ENCODE measurements around the gene TACR3.

The TACR3 gene

DNA sequence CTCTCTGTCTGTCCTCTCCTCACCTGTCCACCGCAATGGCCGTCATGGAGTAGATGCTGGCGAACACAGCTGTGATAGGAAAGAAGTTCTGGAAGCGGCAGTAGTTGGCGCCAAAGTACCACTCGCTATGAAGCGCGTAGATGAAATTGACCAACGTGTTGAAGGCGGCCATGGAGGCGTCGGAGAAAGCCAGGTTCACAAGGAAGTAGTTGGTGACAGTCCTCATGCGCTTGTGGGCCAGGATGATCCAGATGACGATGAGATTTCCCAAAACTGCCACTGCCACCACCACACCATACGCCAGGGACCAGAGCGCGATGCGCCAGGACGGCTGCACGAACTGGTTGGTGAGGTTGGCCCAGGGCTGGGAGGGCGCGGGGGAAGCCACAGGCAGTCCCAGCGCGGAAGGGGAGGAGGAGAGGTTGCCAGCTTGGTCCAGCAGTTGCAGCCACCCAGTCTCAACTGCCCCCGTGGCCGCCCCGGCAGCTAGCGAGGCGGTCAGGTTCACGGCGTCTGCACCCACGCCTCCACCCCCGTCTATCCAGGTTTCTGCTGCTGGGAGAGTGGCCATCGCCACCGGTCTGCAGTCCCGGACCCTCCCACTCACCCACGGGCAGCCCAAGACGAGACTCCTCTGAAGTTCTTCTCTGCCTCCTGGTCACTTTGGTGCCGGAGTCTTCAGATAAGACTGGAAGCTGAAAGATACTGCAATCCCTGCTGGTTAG is 518 bp downstream of the TACR3 start:
- no peak for TF ChIP-seq YY1 (IDR thresholded peaks at IDR 0.05; ENCODE audit: low read depth)
- TF ChIP-seq EP300 (IDR thresholded peaks at IDR 0.05; ENCODE audit: borderline replicate concordance) = no peak
- TF ChIP-seq CEBPB (IDR thresholded peaks at IDR 0.05) = no peak
- TF ChIP-seq ZBTB7A (IDR thresholded peaks at IDR 0.05; ENCODE audit: low read depth) = no peak
- no peak for TF ChIP-seq RAD21 (IDR thresholded peaks at IDR 0.05; ENCODE audit: low read depth)

DNA sequence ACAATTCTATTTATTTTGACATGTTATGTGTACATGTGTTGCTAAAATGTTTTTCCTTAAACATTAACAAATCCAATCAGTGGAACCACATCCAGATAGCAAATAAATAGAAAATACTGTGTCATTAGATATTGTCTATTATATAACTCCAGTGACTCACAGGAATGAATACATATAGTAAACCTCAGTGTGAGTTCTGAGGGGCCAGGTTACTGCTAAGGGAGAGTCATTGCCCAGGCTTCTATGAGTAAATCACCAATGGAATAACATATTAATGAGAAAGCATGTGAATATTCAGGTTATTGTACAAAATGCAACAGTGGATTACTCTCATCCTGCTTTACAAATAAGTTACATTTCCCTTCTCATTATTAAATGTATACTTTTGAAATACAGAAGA is 27.2 kb downstream of the TACR3 start:
- TF ChIP-seq, protein P1, sequence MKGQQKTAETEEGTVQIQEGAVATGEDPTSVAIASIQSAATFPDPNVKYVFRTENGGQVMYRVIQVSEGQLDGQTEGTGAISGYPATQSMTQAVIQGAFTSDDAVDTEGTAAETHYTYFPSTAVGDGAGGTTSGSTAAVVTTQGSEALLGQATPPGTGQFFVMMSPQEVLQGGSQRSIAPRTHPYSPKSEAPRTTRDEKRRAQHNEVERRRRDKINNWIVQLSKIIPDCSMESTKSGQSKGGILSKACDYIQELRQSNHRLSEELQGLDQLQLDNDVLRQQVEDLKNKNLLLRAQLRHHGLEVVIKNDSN (IDR thresholded peaks at IDR 0.05) = no peak
- TF ChIP-seq, protein P2, sequence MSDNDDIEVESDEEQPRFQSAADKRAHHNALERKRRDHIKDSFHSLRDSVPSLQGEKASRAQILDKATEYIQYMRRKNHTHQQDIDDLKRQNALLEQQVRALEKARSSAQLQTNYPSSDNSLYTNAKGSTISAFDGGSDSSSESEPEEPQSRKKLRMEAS (IDR thresholded peaks at IDR 0.05) = no peak
- TF ChIP-seq CREB1 (IDR thresholded peaks at IDR 0.05; ENCODE audit: low read depth) = no peak
- TF ChIP-seq TAF1 (IDR thresholded peaks at IDR 0.05; ENCODE audit: low read depth) = no peak
- no peak for TF ChIP-seq RAD21 (IDR thresholded peaks at IDR 0.05; ENCODE audit: low read depth)
- no peak for TF ChIP-seq EGR1 (IDR thresholded peaks at IDR 0.05)
- TF ChIP-seq CEBPB (IDR thresholded peaks at IDR 0.05) = no peak
- TF ChIP-seq EP300 (IDR thresholded peaks at IDR 0.05; ENCODE audit: borderline replicate concordance) = no peak
- TF ChIP-seq NFIC (IDR thresholded peaks at IDR 0.05) = no peak
- TF ChIP-seq TEAD4 (IDR thresholded peaks at IDR 0.05) = no peak
- TF ChIP-seq ZBTB7A (IDR thresholded peaks at IDR 0.05; ENCODE audit: low read depth) = no peak
- TF ChIP-seq, protein P3, sequence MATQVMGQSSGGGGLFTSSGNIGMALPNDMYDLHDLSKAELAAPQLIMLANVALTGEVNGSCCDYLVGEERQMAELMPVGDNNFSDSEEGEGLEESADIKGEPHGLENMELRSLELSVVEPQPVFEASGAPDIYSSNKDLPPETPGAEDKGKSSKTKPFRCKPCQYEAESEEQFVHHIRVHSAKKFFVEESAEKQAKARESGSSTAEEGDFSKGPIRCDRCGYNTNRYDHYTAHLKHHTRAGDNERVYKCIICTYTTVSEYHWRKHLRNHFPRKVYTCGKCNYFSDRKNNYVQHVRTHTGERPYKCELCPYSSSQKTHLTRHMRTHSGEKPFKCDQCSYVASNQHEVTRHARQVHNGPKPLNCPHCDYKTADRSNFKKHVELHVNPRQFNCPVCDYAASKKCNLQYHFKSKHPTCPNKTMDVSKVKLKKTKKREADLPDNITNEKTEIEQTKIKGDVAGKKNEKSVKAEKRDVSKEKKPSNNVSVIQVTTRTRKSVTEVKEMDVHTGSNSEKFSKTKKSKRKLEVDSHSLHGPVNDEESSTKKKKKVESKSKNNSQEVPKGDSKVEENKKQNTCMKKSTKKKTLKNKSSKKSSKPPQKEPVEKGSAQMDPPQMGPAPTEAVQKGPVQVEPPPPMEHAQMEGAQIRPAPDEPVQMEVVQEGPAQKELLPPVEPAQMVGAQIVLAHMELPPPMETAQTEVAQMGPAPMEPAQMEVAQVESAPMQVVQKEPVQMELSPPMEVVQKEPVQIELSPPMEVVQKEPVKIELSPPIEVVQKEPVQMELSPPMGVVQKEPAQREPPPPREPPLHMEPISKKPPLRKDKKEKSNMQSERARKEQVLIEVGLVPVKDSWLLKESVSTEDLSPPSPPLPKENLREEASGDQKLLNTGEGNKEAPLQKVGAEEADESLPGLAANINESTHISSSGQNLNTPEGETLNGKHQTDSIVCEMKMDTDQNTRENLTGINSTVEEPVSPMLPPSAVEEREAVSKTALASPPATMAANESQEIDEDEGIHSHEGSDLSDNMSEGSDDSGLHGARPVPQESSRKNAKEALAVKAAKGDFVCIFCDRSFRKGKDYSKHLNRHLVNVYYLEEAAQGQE (IDR thresholded peaks at IDR 0.05; ENCODE audit: low read depth) = no peak
- no peak for TF ChIP-seq YY1 (IDR thresholded peaks at IDR 0.05; ENCODE audit: low read depth)
- no peak for TF ChIP-seq TCF12 (IDR thresholded peaks at IDR 0.05; ENCODE audit: low read depth)

DNA sequence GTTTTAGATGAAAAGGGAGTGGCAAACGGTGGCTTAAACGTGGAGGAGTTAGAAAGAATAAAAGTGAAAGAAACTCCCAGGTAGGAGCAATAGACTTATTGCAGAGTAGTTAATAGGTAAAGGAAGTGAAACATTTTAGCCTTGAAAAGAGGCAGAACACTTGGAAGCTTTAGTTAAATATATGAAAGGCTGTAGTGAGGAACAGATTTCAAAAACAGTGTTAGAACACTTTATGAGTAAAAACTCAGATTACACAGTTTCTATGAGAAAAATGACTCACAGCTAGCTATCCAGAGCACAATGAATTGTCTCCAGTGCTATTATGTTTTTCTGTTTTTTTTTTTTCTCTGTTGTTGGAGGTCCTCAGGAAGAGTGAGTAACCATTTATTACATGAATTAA is 45.8 kb downstream of the TACR3 start:
- TF ChIP-seq EP300 (IDR thresholded peaks at IDR 0.05; ENCODE audit: borderline replicate concordance) (no peak), TAF1 (IDR thresholded peaks at IDR 0.05; ENCODE audit: low read depth) (no peak), EGR1 (IDR thresholded peaks at IDR 0.05) (no peak), FOXM1 (IDR thresholded peaks at IDR 0.05; ENCODE audit: borderline replicate concordance, low read depth) (no peak), CEBPB (IDR thresholded peaks at IDR 0.05) (no peak), TCF12 (IDR thresholded peaks at IDR 0.05; ENCODE audit: low read depth) (no peak), TEAD4 (IDR thresholded peaks at IDR 0.05) (no peak), YY1 (IDR thresholded peaks at IDR 0.05; ENCODE audit: low read depth) (no peak), RAD21 (IDR thresholded peaks at IDR 0.05; ENCODE audit: low read depth) (no peak), NFIC (IDR thresholded peaks at IDR 0.05) (no peak), CREB1 (IDR thresholded peaks at IDR 0.05; ENCODE audit: low read depth) (no peak), ZBTB7A (IDR thresholded peaks at IDR 0.05; ENCODE audit: low read depth) (no peak)
- TF ChIP-seq, protein P3 (IDR thresholded peaks at IDR 0.05; ENCODE audit: low read depth) = no peak
- TF ChIP-seq, protein P1 (IDR thresholded peaks at IDR 0.05) = no peak
- TF ChIP-seq, protein P2 (IDR thresholded peaks at IDR 0.05) = no peak

DNA sequence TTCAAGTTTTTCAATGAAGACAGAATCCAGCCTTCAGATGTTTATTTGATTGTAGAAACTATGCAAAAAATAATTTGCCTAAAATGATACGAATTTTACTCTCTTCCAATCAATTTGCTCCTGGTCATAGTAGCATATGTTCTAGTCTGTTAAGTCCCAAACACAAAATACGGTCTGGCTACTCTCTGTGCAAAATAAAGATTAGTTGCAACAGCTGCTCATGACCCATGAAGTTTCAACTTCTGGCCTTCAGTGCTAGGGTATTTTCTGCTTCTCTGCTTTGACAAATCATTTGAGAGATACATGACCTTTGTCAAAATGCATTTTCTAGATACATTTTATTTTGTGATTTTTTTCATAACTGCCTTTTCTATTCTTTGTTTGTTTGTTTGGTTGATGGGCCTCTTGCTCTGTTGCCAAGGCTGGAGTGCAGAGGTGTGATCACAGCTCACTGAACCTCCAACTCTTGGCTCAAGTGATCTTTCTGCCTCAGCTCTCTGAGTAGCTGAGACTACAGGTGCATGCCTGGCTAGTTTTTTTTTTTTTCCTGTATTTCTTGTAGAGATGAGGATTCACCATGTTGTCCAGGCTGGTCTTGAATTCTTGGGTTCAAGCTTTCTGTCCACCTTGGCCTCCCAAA is 55.2 kb downstream of the TACR3 start:
- no peak for TF ChIP-seq TEAD4 (IDR thresholded peaks at IDR 0.05)
- no peak for TF ChIP-seq FOXM1 (IDR thresholded peaks at IDR 0.05; ENCODE audit: borderline replicate concordance, low read depth)
- TF ChIP-seq, protein P3 (IDR thresholded peaks at IDR 0.05; ENCODE audit: low read depth) = no peak
- TF ChIP-seq, protein P1 (IDR thresholded peaks at IDR 0.05) = no peak
- no peak for TF ChIP-seq CEBPB (IDR thresholded peaks at IDR 0.05)
- no peak for TF ChIP-seq EP300 (IDR thresholded peaks at IDR 0.05; ENCODE audit: borderline replicate concordance)
- no peak for TF ChIP-seq TCF12 (IDR thresholded peaks at IDR 0.05; ENCODE audit: low read depth)
- TF ChIP-seq TAF1 (IDR thresholded peaks at IDR 0.05; ENCODE audit: low read depth) = no peak
- no peak for TF ChIP-seq EGR1 (IDR thresholded peaks at IDR 0.05)
- TF ChIP-seq ZBTB7A (IDR thresholded peaks at IDR 0.05; ENCODE audit: low read depth) = no peak
- TF ChIP-seq, protein P2 (IDR thresholded peaks at IDR 0.05) = no peak
- TF ChIP-seq YY1 (IDR thresholded peaks at IDR 0.05; ENCODE audit: low read depth) = no peak
- TF ChIP-seq NFIC (IDR thresholded peaks at IDR 0.05) = no peak

Data from Ishikawa (cell line).